Glomerular visceral epithelial cell (primary cell): ENCODE results near the gene YARS1.
A peak's percentile ranks its signal among the peaks of the same experiment; 100 is the strongest.

Experiments used
- DNase-seq: peaks from one replicate; pipeline ENCODE4 v3.0.0-alpha.2; 2016; ENCODE audit errors: extremely low spot score

YARS1 gene

DNA sequence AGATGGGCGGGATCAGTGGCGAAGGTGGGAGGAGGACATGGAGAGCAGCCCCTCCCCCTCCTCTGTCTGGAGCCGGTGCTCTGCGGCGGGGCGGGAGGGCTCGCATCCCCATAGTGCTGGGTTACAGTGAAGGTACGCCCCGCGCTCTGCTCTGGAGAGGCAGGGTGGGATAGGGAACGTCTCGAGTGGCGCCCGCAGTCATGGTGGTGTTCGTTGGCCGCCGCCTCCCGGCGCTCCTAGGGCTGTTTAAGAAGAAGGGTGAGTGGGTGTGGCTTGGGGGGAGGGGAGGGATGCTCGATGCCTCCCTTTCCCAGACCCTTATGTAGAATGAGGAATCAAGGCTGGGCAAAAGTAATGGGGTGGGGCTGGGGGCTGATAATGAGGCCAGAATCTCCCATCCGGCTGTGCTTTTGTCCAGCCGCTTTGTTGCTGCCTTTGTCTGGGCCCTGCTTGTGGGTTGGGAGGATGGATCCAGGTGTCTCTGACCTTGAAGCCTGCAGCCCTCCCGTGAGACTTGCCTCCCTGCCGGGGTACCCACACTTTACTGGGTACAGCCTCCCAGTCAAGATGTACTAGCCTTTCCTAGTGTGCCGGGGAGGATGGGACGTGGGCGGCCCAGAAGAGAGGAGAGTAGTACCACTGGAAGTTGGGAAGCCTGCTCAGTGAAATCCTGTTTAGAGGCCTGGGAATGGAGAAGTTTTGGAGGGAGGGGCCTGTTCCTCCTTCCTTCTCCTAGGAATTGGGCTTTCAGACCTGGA lies 51.4 kb downstream of the YARS1 start:
- no peak for DNase-seq

DNA sequence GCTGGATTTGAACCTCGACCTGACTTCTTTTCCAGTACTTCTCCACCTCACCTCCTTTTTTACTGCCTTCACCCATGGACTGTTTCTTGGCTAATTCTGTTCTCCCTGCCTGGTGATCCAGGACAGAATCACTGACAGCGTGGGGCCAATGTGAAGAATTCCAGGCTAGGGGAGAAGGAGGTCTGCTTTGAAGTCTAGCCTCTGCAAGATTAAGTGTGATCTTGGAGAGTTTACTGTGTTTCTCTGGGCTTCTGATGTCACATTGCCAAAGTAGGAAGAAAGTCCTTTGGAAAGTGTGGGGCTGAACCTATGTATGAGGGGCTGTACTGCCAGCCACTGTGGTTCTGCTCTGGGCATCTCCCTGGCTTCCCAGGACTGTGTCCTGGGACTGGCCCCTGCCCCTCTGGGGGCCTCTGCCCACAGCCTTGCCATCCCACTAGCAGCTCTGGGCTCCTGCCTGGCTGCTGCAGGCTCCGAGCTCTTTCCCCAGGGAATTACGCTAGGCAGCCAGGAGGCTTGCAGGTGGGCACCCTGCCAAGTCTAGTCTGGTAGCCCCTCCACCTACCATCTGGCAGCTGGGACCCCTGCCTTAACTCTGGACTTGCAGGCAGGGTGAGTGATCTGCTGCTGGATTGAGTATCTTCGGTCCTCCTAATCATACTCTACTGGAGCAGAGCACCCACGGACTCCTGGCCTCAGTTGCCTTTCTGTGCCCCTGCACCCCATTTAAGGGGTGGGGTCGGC lies 52.2 kb downstream of the YARS1 start:
- DNase-seq = no peak

DNA sequence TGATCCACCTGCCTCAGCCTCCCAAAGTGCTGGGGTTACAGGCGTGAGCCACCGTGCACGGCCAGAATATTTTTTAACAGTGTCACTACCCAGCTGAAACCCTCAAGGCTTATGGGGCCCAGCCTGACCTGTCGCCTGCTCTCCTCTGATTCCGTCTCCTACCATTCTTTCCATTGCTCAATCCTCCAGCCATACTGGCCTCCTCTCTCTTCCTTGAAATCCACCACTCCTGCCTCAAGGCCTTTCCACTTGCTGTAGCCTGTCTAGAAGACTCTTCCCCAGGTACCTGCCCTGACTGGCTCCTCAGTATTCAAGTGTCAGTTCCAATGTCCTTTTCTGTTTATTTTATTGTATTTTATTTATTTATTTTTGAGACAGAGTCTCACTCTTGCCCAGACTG lies 53.9 kb downstream of the YARS1 start:
- DNase-seq = no peak

DNA sequence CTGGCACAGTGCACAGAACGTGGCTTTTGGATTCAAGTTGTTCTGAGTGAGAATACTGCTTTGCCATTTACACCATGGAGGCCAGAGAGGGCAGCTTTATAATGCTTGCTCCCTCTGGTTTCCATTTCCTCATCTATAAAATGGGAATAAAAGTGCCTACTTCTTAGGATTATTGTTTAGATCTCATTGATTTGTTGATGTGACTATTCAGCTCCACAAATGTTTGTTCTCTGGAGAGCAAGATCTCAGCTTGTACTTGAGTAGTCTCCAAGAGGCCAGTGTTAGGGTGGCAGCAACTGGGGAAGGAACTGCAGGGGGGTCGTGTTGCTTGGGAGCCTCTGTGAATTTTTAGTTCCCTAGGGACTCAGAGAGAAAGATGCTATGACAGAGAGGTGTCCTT lies 55.2 kb downstream of the YARS1 start:
- no peak for DNase-seq

DNA sequence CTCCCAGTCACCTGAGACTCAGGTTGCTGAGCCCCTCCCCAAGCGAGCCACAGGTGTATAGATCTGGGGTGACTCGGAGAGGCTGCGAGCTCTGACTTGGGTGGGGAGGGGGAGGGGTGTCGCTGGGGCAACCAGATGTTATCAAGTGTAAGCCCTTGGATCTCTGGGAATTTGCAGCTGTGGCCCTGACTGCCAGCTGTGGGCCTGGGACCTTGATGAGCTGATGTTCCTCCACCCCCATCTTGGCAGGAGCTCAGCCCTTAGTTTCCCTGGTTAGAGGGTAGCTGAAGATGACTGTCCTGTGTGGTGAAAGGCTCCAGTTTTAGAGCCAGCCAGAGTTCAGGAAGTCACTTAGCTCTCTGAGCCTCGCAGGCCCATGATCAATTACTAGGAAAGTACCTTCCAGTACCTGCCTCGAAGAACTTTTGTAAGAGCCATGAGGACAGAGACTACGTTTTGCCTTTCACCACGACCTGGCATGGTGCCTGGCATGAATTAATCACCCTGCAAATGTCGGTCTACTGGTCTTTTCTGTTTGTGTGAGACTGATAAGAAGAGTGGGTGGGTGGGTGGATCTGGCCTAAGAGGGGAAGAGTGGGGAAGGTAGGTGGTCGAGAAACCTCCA lies 55.8 kb downstream of the YARS1 start:
- DNase-seq = peak; percentile 85

DNA sequence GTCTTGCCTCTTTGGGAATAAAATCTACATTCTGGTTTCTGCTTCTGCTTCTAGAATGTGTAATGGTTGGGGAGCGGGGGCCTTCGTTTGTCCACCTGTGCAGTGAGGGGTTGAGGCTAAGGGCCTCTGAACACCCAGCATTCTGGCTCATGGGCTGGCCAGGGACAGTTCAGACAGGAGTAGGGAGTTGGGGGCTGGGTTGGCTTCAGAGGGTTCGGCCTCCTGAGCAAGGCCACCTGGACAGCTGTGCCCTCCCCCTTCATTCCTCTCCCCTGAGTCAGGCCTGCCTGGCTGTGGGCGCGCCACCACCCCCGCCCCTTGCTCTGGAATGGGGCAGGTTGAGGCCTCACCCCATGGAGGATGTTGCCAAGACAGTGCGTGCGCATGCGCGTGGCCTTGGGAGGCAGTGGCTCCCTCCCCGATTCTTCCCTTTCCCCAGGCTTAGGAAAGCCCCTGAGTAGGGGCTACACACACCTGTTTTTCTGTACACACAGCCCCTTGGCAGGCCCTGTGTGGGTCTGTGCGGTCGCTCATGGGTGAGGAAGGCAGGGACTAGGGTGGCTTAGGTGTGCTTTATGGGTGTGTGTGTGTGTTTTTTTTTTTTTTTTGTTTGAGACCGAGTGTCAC lies 57.0 kb downstream of the YARS1 start:
- peak; percentile 99 for DNase-seq

DNA sequence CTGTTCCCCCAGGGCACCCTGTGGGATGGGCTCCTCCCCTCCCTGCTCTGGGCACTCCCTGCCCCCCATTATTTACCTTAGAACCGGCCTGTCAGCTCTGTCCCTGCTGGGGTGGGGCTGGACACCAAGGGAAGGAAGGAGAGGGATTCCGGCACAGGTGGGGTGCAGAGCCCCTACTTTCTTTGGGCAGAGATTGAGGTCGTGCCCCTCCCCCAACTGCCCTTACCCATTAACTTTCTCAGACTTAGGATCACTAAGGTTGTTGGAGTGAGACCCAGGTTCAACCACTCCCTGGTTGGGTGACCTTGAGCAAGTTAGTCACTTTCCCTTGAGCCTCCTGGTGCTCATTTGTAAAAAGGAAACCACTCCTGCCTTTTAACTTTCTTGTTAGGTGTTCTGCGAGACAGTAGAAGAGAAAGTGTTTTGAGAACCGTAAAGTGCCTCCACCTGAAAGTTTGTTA lies 57.6 kb downstream of the YARS1 start:
- no peak for DNase-seq

DNA sequence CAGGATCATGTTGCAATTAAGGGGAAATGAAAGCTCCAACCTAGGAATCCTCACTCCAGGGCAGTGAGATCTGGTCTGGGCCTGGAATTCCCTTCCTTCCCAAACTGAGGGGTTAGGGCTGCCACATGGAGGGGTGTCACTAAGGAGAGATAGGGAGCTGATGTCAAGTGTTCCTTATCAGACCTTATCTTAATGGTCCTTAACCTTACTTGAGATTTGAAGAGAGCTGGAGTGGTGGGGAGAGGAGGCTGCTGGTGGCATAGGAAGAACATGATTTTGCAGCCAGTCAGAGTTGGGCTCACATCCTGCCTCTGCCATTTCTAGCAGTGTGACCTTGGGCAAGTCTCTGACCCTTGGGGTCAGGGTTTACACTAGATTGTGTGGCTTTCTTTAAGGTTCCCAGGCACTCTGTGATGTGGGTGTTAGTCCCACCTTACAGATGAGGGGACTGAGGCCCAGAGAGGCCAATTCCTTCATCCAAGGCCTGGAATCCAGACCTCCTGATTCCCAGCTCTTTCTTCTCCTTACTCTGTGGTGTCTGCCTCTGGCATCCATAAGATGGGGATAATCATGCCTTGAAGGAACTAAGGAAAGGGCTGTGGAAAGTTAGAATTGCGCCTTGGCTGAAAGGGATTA lies 58.2 kb downstream of the YARS1 start:
- DNase-seq = no peak

DNA sequence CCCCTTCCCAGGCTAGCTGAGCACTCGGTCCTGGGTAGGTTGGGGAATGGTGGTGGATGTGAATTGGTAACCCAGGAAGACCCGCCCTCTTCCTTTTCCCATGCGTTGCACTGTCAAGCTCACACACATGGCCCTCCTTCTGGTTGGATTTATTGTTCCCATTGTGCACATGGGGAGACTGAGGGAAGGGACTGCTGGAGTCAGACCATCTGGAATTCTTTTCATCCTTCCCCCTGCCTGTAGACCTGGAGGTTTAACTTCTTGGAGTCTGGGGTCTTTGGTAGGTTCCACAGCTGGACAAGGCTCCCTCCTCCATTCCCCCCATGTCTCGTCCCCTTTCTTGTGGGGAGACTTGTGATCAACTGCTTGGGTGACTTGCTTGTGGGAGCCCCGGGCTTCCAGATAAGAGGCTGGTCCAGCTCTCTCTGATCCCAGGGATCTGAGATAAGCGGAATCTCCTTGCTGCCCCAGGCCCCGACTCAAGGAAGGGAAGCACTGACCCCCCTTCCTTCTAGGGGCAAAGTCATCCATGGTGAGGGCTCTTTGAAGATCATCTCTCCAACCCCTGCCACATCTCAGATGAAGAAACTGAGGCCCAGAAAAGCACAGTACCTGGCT lies 58.9 kb downstream of the YARS1 start:
- no peak for DNase-seq

DNA sequence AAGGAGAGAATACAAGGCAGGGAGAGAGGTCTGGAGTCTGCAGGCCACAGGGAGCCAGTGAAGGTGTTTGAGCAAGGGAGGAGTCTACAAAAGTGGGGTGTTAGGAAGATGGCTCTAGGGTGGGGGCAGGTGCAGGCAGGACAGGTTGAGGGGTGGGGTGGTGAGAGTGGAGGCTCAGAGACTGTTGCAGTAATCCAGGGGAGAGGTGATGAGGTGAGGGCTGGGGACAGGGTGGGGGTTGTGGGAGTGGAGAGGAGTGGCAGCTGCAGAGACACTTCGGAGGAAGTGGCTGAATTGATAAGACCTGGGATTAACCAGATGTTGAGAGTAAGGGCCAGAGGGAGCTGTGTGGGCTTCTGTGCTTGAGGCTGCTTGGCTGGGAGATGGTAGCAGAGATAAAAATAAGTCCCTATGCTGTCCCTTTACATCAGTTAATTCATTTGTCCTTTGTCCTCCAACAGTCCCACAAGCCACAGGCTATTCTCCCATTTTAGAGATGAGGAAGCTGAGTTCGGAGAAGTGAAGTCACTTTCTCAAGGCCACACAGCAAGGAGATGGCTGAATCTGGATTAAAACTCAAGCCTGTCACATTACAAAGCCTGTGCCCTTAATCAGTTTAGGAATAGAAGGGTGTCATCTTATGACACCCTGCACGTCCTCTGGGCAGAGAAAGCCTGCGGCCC lies 59.8 kb downstream of the YARS1 start:
- DNase-seq = no peak

DNA sequence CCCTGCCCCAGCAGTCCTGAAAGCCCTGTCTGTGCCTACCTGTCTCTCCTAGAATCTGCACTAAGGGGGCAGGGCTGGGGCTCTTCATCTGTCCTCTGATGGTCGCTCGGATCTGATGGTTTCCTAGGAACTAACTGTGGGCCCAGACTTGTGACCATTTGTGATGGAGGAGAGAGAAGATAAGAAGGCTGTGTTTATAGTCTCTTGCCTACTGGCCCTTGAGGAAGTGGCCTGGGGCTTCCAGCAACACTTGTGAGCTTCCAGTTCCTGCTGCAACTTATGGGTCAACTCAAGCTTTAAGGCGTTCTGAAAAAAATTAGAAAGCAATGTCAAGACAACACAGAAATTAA lies 61.4 kb downstream of the YARS1 start:
- DNase-seq = no peak

DNA sequence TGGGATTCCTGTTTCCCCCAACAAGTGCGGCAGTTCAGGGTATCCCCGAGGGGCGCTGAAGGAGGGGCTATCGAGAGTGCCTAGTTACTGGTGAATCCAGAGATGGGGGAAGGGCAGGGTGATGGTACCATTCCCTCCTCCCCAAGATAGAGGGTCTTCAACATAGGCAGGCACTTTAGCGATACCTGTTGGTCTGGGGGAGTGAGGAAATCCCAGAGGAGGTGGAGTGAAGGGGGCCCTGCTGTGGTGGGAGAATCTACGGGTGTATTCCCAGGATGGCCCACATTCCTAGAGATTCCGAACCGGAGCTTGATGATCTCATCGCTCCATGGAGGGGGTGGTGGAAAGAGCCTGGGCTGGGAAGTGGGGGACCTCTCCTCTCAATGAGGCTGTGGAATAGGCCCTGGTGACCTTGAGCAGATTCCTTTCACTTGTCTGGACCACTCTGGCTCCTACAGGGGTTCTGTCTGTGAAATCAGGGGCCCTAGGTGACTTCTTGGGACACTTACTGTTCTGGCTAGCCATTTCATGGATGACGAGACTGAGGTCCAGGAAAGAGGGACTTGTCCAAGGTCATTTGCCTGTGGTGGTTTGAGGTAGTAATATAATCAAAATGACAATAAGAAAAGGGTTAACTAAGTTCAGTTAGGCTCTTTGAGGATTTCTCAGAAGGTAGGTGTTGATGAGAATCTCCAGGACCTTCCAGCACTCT lies 61.9 kb downstream of the YARS1 start:
- peak; percentile 64 for DNase-seq

DNA sequence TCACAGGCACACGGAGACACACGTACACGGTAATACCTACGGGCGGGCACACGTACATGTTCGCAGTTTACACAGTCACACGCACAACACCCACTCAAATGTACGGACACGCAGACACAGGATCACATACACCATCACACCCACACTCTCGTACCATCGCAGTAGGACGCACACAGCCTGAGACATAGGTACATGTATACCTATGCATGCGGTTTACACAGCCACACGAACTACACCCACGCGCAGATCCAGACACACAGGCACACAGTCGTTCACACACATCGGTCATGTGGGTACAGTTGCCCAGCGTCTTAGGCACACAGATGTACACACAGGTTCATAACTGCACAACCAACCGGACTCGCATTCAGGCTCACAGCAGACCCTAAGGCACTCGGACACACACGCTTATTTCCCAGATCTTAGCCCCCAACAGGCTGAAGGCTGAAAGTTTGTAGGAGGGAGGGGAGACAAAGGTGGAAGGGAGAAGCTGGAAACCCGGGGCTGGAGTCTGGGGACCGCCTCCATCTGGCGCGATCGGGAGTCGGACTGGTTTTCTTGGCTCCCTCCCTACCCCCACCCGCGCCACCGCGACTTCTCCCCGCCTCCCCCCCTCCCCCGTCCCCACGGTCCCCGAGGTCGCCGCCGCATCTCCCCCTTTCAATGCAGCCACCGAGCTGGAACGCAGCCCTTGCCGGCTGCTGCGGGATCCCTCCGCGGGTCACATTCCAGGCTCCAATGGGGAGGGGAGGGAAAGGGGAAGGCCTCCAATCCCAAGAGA lies 62.7 kb downstream of the YARS1 start:
- DNase-seq = peak; percentile 48

DNA sequence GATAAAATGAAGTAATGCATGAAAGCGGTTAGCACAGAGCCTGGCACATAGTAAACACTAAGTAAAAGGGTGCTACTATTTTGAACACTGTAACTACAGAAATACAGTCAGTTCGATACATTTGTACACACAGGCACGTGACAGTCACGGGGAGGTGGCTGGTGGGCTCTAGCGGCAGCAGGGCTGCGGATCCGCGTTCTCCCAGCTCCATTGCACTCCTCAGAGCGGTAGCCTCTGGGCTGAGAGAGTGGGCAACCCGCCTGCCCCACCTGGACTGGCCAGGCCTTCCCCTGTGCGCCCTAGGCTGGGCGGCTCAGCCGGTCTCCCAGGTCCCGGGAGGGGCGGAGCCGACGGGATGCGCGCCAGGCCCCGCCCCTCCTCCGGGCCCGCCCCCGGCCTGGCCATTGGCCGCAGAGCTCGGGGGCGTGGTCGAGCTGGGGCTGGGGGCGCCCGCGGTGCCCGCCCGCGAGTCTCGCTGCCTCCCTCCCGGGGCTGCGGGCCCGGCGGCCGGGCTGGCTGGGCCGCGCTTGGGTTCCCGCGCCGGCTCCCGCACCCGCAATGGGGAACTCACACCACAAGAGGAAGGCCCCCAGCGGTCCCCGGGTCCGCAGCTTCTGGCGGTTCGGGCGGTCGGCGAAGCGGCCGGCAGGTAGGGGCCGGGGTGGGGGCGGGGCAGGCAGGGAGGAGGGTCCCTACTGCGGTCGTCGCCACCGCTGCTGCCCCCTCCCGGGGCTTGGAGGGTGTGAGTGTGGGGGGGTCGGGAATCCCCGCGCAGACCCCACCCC lies 63.4 kb downstream of the YARS1 start:
- DNase-seq = peak; percentile 84

DNA sequence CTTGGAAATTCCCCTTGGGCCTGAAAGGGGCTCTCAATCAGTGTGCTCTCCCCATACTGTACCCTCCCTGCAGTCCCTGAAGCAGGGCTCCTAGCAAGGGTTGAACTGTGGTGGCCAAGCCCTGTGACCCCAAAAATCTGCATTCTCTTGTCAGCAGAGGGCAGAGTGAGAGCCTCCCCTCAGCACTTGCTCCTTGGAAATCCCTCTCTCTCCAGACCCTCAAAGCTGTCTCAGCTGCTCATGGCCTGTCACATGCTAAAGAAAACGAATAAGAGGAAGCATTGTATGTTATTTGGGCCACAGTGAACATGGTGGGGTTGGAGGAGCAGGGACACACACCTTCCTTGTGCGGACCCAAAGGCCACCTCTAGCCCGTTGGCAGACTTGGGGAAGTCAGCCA lies 67.4 kb downstream of the YARS1 start:
- no peak for DNase-seq

DNA sequence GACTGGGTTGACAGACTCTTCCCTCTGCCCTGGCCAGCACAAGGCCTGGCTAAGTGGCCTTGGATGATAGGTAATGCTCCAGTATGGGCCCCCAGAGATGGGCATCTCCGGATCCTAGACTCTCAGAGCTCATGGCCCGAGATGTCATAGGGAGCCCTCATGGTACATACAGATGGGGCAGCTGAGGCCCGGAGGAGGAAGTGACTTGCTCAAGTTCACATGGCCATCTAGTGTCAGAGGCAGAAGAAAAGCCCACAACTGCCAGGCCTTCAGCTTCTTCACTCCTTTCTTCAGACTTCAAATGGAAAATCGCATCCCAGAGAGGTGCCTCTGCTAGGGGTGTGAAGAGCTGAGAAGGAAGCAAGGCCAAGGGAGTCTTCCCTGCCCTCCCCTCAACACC lies 67.8 kb downstream of the YARS1 start:
- no peak for DNase-seq

DNA sequence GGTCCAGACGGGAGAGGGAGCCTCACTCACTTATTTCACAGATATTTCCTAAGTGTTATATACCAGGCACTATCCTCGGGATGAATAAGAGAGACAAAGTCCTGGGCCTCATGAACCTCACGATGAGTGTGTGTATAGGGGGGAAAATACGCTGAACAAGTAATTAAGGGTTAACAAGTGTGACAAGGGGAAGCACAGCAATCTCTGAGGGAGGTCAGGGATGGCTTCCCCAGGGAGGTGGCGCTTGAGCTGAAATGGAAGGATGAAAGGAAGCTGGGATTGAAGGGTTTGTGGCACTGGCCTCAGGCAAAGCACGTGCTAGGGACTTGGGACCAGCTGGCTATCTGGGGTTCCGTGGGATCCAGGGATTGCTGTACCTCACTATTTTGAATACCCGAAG lies 68.2 kb downstream of the YARS1 start:
- DNase-seq = no peak

DNA sequence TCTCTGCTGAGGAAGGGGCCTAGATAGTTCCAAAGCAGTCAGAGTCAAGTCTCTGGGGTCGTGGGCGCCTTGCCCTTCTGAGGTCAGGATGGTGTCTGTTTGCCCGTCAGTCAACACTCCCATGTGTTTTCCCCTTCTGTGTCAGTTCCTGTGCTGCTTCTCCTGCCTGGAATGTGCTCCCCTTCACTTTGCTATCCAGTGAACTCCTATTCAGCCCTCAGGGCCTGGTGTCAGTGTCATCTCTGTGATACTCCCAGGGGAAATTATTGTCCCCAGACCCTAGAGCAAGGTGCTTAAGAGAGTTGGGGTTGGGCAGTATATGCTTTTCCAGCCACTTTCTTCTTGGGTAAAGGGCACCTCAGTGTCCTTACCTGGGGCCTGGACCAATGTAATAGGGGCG lies 68.8 kb downstream of the YARS1 start:
- no peak for DNase-seq

DNA sequence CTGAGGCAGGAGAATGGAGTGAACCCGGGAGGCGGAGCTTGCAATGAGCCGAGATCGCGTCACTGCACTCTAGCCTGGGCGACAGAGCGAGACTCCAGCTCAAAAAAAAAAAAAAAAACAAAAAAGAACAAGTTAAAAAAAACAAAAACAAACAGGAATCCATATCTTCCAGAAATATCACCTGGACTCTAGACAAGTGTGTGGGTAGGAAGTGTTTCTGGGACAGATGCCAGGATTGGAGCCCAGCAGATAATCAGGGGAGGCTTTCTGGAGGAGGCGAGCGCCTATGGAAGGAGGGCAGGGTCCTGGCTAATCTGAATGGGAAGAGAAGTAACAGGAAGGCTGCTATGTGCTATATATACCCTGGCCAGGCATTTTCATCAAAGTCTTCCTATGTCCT lies 71.0 kb downstream of the YARS1 start:
- DNase-seq = no peak
